DOHH2 (cell line): ENCODE measurements around the gene CXorf49.
"Not testable (repeated sequence)": the region's sequence is repeated elsewhere in the genome, so short reads cannot be mapped to it uniquely, and the experiment has no call there.

Experiments used
- H3F3A ChIP-seq: fragments of 200-600 bp; sonication (generic), shearing (Covaris generic); 2 replicates; pipeline ENCODE4 v1.6.0; 2016; ENCODE audit warnings: antibody characterized with exemption, mild to moderate bottlenecking; ENCODE audit not compliant: control insufficient read depth, insufficient read depth
- H3K27ac ChIP-seq: fragments of 200-600 bp; sonication (generic); 2 replicates; pipeline ENCODE4 v1.5.1; 2014; ENCODE audit warnings: low read depth, mild to moderate bottlenecking, low read length, moderate library complexity
- H3K27me3 ChIP-seq: fragments of 200-600 bp; sonication (generic); 2 replicates; pipeline ENCODE4 v1.6.1; 2014; ENCODE audit warnings: mild to moderate bottlenecking, low read length, mixed read lengths; ENCODE audit not compliant: control insufficient read depth
- H3K36me3 ChIP-seq: fragments of 200-600 bp; sonication (generic); 2 replicates; pipeline ENCODE4 v1.6.1; 2014; ENCODE audit warnings: mild to moderate bottlenecking, low read length, moderate library complexity, mixed read lengths; ENCODE audit not compliant: control insufficient read depth
- H3K4me1 ChIP-seq: fragments of 200-600 bp; sonication (generic); 2 replicates; pipeline ENCODE4 v1.6.1; 2014; ENCODE audit warnings: mild to moderate bottlenecking, low read length, mixed read lengths; ENCODE audit not compliant: control insufficient read depth
- H3K4me2 ChIP-seq: fragments of 200-600 bp; sonication (generic); 2 replicates; pipeline ENCODE4 v1.6.0; 2014; ENCODE audit warnings: mild to moderate bottlenecking, low read length, moderate library complexity
- H3K4me3 ChIP-seq: fragments of 200-600 bp; sonication (generic); 2 replicates; pipeline ENCODE4 v1.5.1; 2014; ENCODE audit warnings: mild to moderate bottlenecking, low read length, mixed read lengths
- H3K79me2 ChIP-seq: fragments of 200-600 bp; sonication (generic); 2 replicates; pipeline ENCODE4 v1.6.1; 2014; ENCODE audit warnings: mild to moderate bottlenecking, low read length, mixed read lengths; ENCODE audit not compliant: control insufficient read depth
- H3K9me2 ChIP-seq: fragments of 200-600 bp; sonication (generic); replicated peaks from 2 replicates; pipeline ENCODE4 v1.6.1; 2014; ENCODE audit warnings: mild to moderate bottlenecking, low read length, mixed read lengths; ENCODE audit not compliant: control insufficient read depth
- H3K9me3 ChIP-seq: fragments of 200-600 bp; sonication (generic); 2 replicates; pipeline ENCODE4 v1.6.1; 2014; ENCODE audit warnings: antibody characterized with exemption, low read length, mixed read lengths; ENCODE audit not compliant: control insufficient read depth, insufficient read depth
- H4K20me1 ChIP-seq: fragments of 200-600 bp; sonication (generic); 2 replicates; pipeline ENCODE4 v1.6.0; 2014; ENCODE audit warnings: low read depth, mild to moderate bottlenecking, antibody characterized with exemption, low read length, moderate library complexity; ENCODE audit not compliant: control insufficient read depth, insufficient read depth

Gene CXorf49

GRCh38 chrX:71718185-71718584, at the start of gene CXorf49:
Gene CXorf49, minus strand, starts transcription at chrX:71718285. Its CDS starts 134 bp downstream, at chrX:71718151.
- not testable (repeated sequence) for H3K4me3 ChIP-seq, H3K27me3 ChIP-seq, H3K27ac ChIP-seq, H3K79me2 ChIP-seq, H3K4me1 ChIP-seq, H3K36me3 ChIP-seq, H4K20me1 ChIP-seq, H3K9me3 ChIP-seq, H3F3A ChIP-seq, H3K4me2 ChIP-seq, H3K9me2 ChIP-seq

GRCh38 chrX:71767134-71767533, 49.0 kb upstream of the CXorf49 start:
- not testable (repeated sequence) for H3K4me3 ChIP-seq, H3K9me3 ChIP-seq

GRCh38 chrX:71765613-71766012, 47.5 kb upstream of the CXorf49 start:
- H3K27me3 ChIP-seq, H3K9me2 ChIP-seq, H3K4me3 ChIP-seq, H4K20me1 ChIP-seq, H3K4me2 ChIP-seq, H3K27ac ChIP-seq, H3K9me3 ChIP-seq, H3F3A ChIP-seq, H3K4me1 ChIP-seq, H3K36me3 ChIP-seq, H3K79me2 ChIP-seq: not testable (repeated sequence)

More at GRCh38 chrX:71767134-71767533, 49.0 kb upstream of the CXorf49 start:
- not testable (repeated sequence) for H3K79me2 ChIP-seq, H3K36me3 ChIP-seq, H3K9me2 ChIP-seq, H3K27ac ChIP-seq, H3K27me3 ChIP-seq, H3F3A ChIP-seq, H4K20me1 ChIP-seq, H3K4me2 ChIP-seq, H3K4me1 ChIP-seq

- H3K9me2 ChIP-seq, H4K20me1 ChIP-seq, H3K27ac ChIP-seq, H3K4me3 ChIP-seq, H3K4me2 ChIP-seq, H3K36me3 ChIP-seq, H3K27me3 ChIP-seq, H3K9me3 ChIP-seq, H3K4me1 ChIP-seq, H3F3A ChIP-seq, H3K79me2 ChIP-seq: not testable (repeated sequence)
Measured at GRCh38 chrX:71764832-71765231, 46.7 kb upstream of the CXorf49 start.

GRCh38 chrX:71763049-71763448, 45.0 kb upstream of the CXorf49 start, which contains the start of gene CXorf49B:
Gene CXorf49B, plus strand, starts transcription at chrX:71763349. Its CDS starts 75 bp downstream, at chrX:71763424.
- not testable (repeated sequence) for H3K27ac ChIP-seq, H3K4me3 ChIP-seq, H3K9me2 ChIP-seq, H3K79me2 ChIP-seq, H3F3A ChIP-seq, H4K20me1 ChIP-seq, H3K4me1 ChIP-seq, H3K36me3 ChIP-seq, H3K27me3 ChIP-seq, H3K9me3 ChIP-seq, H3K4me2 ChIP-seq

- not testable (repeated sequence) for H3K9me3 ChIP-seq, H3K79me2 ChIP-seq, H3K9me2 ChIP-seq, H4K20me1 ChIP-seq, H3K36me3 ChIP-seq, H3K27me3 ChIP-seq, H3K4me1 ChIP-seq, H3K4me3 ChIP-seq, H3F3A ChIP-seq, H3K27ac ChIP-seq, H3K4me2 ChIP-seq
Measured at GRCh38 chrX:71760688-71761281, 42.7 kb upstream of the CXorf49 start.

GRCh38 chrX:71720289-71720886, 2.3 kb upstream of the CXorf49 start:
- not testable (repeated sequence) for H3K4me3 ChIP-seq, H3K4me2 ChIP-seq, H3K36me3 ChIP-seq, H3F3A ChIP-seq, H3K9me2 ChIP-seq, H3K4me1 ChIP-seq, H3K79me2 ChIP-seq, H3K27ac ChIP-seq, H3K27me3 ChIP-seq, H4K20me1 ChIP-seq, H3K9me3 ChIP-seq

GRCh38 chrX:71719195-71719594, 1.1 kb upstream of the CXorf49 start:
- not testable (repeated sequence) for H3F3A ChIP-seq, H3K9me2 ChIP-seq, H3K27me3 ChIP-seq, H3K4me1 ChIP-seq, H3K79me2 ChIP-seq, H3K27ac ChIP-seq, H3K4me3 ChIP-seq, H3K4me2 ChIP-seq, H4K20me1 ChIP-seq, H3K36me3 ChIP-seq, H3K9me3 ChIP-seq
